Measurements from ENCODE around the gene SESN3.

DNA sequence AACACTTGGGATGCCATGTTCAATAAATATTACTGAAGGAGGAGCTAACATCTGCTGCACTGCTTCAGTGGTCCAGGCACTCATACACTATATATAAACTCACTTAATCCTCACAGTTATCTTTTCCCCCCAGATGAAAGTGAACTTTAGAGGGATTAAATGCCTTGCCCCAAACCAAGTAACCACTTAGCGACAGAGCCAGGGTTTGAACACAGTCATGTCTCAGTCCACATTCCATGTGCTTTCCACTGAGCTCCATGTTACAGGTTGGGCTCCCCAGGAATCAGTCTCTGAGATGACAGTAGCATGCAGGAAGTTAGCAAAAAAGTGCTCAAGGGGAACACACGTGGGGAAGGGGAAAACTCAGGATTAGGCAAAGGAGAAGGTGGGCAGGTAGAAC lies 82.1 kb downstream of the SESN3 start:
- TF ChIP-seq CTCF (IDR thresholded peaks at IDR 0.05) (no peak), POLR2A (IDR thresholded peaks at IDR 0.05) (no peak)
